Panc1 (cell line): ENCODE results near the gene IGF1R. TPM values are rescaled to one million over a fixed set of nuclear protein-coding genes. Genes with fewer than 3 reads are reported as not detected.

Source experiments
- ATAC-seq: fragments of 200-7000 bp; cut with Tn5 transposase; 2 replicates; pipeline ENCODE4 v1.9.1; 2020; ENCODE audit warnings: mild to moderate bottlenecking, moderate library complexity
- BruUV-seq: library from RNA; stranded (reverse); fragments of 400-500 nt; replicated peaks from 2 replicates; lab custom pipeline; 2021; lab: Mats Ljungman, UMichigan
- CTCF ChIA-PET: fragments of 300-600 bp; sonication (Branson Sonifier 250); formaldehyde crosslinking; loops from one replicate; lab custom pipeline; 2022; ENCODE audit warnings: antibody characterized with exemption; lab: Charles Lee
- POLR2A ChIA-PET: fragments of 300-600 bp; sonication (Branson Sonifier 250); formaldehyde crosslinking; loops from one replicate; lab custom pipeline; 2022; ENCODE audit warnings: antibody characterized with exemption; lab: Charles Lee
- DNase-seq: peaks from one replicate; pipeline ENCODE4 v3.0.0-alpha.2; 2010; ENCODE audit warnings: low read depth, low spot score
- H3K27ac ChIP-seq: 2 replicates; pipeline ENCODE4 v1.5.1; 2011; ENCODE audit warnings: mild to moderate bottlenecking, low read length, inconsistent platforms
- H3K27me3 ChIP-seq: fragments of 200-500 bp; sonication (Bioruptor generic); 2 replicates; pipeline ENCODE4 v1.6.0; 2014; ENCODE audit warnings: low read length, inconsistent platforms; ENCODE audit not compliant: control insufficient read depth, insufficient read depth
- H3K36me3 ChIP-seq: fragments of 200-500 bp; sonication (Bioruptor generic); 2 replicates; pipeline ENCODE4 v1.5.1; 2014; ENCODE audit warnings: inconsistent platforms, mild to moderate bottlenecking, low read length, moderate library complexity; ENCODE audit not compliant: control insufficient read depth, insufficient read depth
- H3K4me1 ChIP-seq: 2 replicates; pipeline ENCODE4 v1.5.1; 2011; ENCODE audit warnings: inconsistent platforms, mild to moderate bottlenecking, low read length, moderate library complexity; ENCODE audit not compliant: control insufficient read depth, insufficient read depth
- H3K4me3 ChIP-seq, 2 experiments: 2 replicates each; pipeline ENCODE4 v1.5.1; 2011 to 2012; ENCODE audit warnings: low read depth in 2 of 2, low read length in 2 of 2, mild to moderate bottlenecking in 2 of 2, inconsistent platforms in 1 of 2, moderate library complexity in 1 of 2
- H3K9me3 ChIP-seq: fragments of 200-500 bp; sonication (Bioruptor generic); 2 replicates; pipeline ENCODE4 v1.5.1; 2014; ENCODE audit warnings: low read depth, mild to moderate bottlenecking, inconsistent platforms, low read length, moderate library complexity; ENCODE audit not compliant: control insufficient read depth, insufficient read depth
- POLR2AphosphoS5 ChIP-seq: IDR thresholded peaks from 2 replicates; pipeline ENCODE4 v1.6.1; 2012; ENCODE audit warnings: mild to moderate bottlenecking, low read depth, low read length, moderate library complexity
- REST ChIP-seq, 2 experiments: IDR thresholded peaks; 2 replicates each; pipeline ENCODE4 v1.6.1; 2011 to 2012; ENCODE audit warnings: low read depth in 2 of 2, control low read depth in 1 of 2, low read length in 1 of 2, mild to moderate bottlenecking in 1 of 2, moderate library complexity in 1 of 2; ENCODE audit not compliant: insufficient read depth in 1 of 2
- SIN3A ChIP-seq: IDR thresholded peaks from 2 replicates; pipeline ENCODE4 v1.6.1; 2012; ENCODE audit warnings: low read depth, mild to moderate bottlenecking, low read length, moderate library complexity, borderline replicate concordance; ENCODE audit not compliant: insufficient read depth
- TCF7L2 ChIP-seq: IDR thresholded peaks from 2 replicates; pipeline ENCODE4 v1.6.1; 2011; ENCODE audit warnings: mild to moderate bottlenecking, low read depth, low read length, inconsistent platforms
- in situ Hi-C: cut with HindIII; loops from 2 replicates; pipeline ENCODE4 v1.10.0; 2016; ENCODE audit warnings: low sequenced_read_pairs, low pct_unique_long_range_greater_than_20kb
- intact Hi-C: fragments of 100-400 bp; cut with micrococcal nuclease; formaldehyde crosslinking; loops from one replicate; pipeline ENCODE4 v1.10.0; 2022; ENCODE audit not compliant: unreplicated experiment
- total RNA-seq: library from RNA; stranded (reverse); gene quantifications from one replicate; pipeline ENCODE4 v1.2.1, GENCODE V29; 2021; ENCODE audit not compliant: unreplicated experiment
- TF ChIP-seq, protein P1 (sequence below): fragments of 450-650 bp; IDR thresholded peaks from 2 replicates; pipeline ENCODE4 v1.5.1; 2017; ENCODE audit warnings: mild to moderate bottlenecking

IGF1R gene
- total RNA-seq, 1 experiment from 2014 or later, result 77.1 TPM

DNA sequence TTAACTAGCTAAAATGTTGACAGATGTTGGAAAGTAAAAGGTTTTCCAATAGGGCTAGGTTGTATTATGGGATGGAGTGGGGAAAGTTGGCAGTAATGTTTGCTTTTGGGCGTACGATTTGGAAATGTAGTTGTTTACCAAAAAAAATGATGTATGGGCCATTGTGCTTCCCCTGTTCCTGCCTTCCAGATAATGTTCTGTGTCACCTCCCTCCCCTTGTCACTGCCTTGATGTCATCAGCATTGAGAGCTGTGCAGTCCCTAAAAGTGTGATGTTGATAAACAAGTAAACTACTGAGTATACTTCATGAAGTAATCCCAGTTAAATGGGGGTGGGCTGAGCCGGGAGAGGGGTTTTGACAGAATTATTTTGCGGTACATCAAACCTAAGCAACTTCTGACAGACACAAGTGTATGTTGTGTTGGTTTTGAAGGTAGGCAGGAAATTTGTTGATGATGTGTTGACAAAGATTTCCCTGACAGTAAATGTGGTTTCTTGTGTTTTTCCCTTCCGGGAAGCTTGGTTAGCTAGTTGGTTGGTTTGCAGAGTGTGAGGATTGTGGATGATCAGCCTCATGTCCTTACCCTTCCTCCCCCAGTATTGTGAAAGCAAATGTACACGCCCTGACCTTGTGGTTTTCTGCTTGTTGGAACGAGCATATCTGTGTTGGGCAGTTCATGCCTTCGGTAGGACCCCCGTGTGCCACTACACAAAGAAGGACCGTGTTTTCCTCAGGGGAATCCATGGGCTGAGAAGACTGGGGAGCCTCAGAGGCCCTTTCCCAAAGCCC, 271.9 kb downstream of the IGF1R start:
- H3K9me3 ChIP-seq, result no peaks in the 10 kb centered on the region
- no peaks in the 10 kb centered on the region for H3K4me1 ChIP-seq
- TF ChIP-seq POLR2AphosphoS5 (no peak), REST (IDR thresholded peaks at IDR 0.05; ENCODE audit: insufficient read depth in 1 of 2, low read depth in 2 of 2, low read length in 1 of 2) (no peak), SIN3A (no peak), TCF7L2 (no peak)
- TF ChIP-seq, protein P1, sequence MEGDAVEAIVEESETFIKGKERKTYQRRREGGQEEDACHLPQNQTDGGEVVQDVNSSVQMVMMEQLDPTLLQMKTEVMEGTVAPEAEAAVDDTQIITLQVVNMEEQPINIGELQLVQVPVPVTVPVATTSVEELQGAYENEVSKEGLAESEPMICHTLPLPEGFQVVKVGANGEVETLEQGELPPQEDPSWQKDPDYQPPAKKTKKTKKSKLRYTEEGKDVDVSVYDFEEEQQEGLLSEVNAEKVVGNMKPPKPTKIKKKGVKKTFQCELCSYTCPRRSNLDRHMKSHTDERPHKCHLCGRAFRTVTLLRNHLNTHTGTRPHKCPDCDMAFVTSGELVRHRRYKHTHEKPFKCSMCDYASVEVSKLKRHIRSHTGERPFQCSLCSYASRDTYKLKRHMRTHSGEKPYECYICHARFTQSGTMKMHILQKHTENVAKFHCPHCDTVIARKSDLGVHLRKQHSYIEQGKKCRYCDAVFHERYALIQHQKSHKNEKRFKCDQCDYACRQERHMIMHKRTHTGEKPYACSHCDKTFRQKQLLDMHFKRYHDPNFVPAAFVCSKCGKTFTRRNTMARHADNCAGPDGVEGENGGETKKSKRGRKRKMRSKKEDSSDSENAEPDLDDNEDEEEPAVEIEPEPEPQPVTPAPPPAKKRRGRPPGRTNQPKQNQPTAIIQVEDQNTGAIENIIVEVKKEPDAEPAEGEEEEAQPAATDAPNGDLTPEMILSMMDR, result no peak
- intact Hi-C loops, result no loop called here
- ChIA-PET CTCF (no interaction called here), POLR2A (no interaction called here)
- ATAC-seq (no peak), DNase-seq (no peak)
- peaks cover 11% of the 10 kb centered on the region for H3K36me3 ChIP-seq
- no peaks in the 10 kb centered on the region for H3K27me3 ChIP-seq
- BruUV-seq, result no TSS peak
- no peak overlapping the region for H3K27ac ChIP-seq
- H3K4me3 ChIP-seq, result no peak overlapping the region
- in situ Hi-C loops, result no loop called here

GRCh38 chr15:98923171-98923570, 274.8 kb downstream of the IGF1R start:
- no peaks in the 10 kb centered on the region for H3K4me1 ChIP-seq
- no peak for DNase-seq
- H3K9me3 ChIP-seq, result no peaks in the 10 kb centered on the region
- ATAC-seq, result no peak
- intact Hi-C loops (no loop called here), in situ Hi-C loops (no loop called here)
- no peaks in the 10 kb centered on the region for H3K27me3 ChIP-seq
- no peak overlapping the region for H3K27ac ChIP-seq
- H3K36me3 ChIP-seq, result peaks cover 6% of the 10 kb centered on the region; the same call in 1 of the 2 replicates
- POLR2A ChIA-PET, result no interaction called here
- no peak for TF ChIP-seq TCF7L2
- CTCF ChIA-PET, result no interaction called here
- H3K4me3 ChIP-seq, result no peak overlapping the region
- no TSS peak for BruUV-seq

GRCh38 chr15:98923579-98923978, 275.2 kb downstream of the IGF1R start:
- BruUV-seq, result no TSS peak
- in situ Hi-C loops (no loop called here), intact Hi-C loops (no loop called here)
- no peak for ATAC-seq
- CTCF ChIA-PET, result no interaction called here
- TF ChIP-seq TCF7L2 (no peak), REST (IDR thresholded peaks at IDR 0.05; ENCODE audit: insufficient read depth in 1 of 2, low read depth in 2 of 2, low read length in 1 of 2) (no peak), POLR2AphosphoS5 (no peak), SIN3A (no peak)
- TF ChIP-seq, protein P1, result no peak
- Histone ChIP-seq H3K9me3 (no peaks in the 10 kb centered on the region), H3K4me1 (no peaks in the 10 kb centered on the region), H3K4me3 (no peak overlapping the region), H3K27me3 (no peaks in the 10 kb centered on the region), H3K27ac (no peak overlapping the region), H3K36me3 (peaks cover 6% of the 10 kb centered on the region; the same call in 1 of the 2 replicates)
- no peak for DNase-seq
- POLR2A ChIA-PET, result no interaction called here
